HCT116 (cell line): Measurements from ENCODE around the gene MRM3. TPM values are rescaled to one million over a fixed set of nuclear protein-coding genes. Genes with fewer than 3 reads are reported as not detected.
A peak's percentile ranks its signal among the peaks of the same experiment; 100 is the strongest.

Experiments
- ATAC-seq: fragments of 200-7000 bp; cut with Tn5 transposase; 2 replicates; pipeline ENCODE4 v1.9.1; 2020; ENCODE audit warnings: mild to moderate bottlenecking, moderate library complexity
- BruUV-seq: library from RNA; stranded (reverse); fragments of 400-500 nt; replicated peaks from 2 replicates; lab custom pipeline; 2021; lab: Mats Ljungman, UMichigan
- CTCF ChIA-PET: fragments of 300-600 bp; sonication (Branson Sonifier 250); formaldehyde crosslinking; loops from one replicate; lab custom pipeline; 2021; ENCODE audit warnings: antibody characterized with exemption; lab: Charles Lee
- POLR2A ChIA-PET: fragments of 300-600, 350-600 bp; sonication (Branson Sonifier 250); formaldehyde crosslinking; loops from one replicate; lab custom pipeline; 2021; ENCODE audit warnings: antibody characterized with exemption; lab: Charles Lee
- RAD21 ChIA-PET, 2 experiments: fragments of 300-600 bp; sonication (Branson Sonifier 250); formaldehyde crosslinking; loops; one replicate each; lab custom pipeline; 2023; ENCODE audit warnings: low total read pairs in 2 of 2; ENCODE audit not compliant: uncharacterized antibody in 2 of 2, unreplicated experiment in 2 of 2, low non-redundant PET in 1 of 2; lab: Charles Lee
- DNase-seq: peaks from one replicate; pipeline ENCODE4 v3.0.0-alpha.2; 2010; ENCODE audit warnings: low read depth, low spot score
- H2AFZ ChIP-seq: fragments of 200-600 bp; shearing (Covaris generic), sonication (generic); 2 replicates; pipeline ENCODE4 v1.6.1; 2017; ENCODE audit warnings: low read depth, mixed run types, mixed read lengths, antibody characterized with exemption, low read length; ENCODE audit not compliant: poor library complexity, severe bottlenecking
- H3K27ac ChIP-seq: 2 replicates; pipeline ENCODE4 v1.5.1; 2012; ENCODE audit warnings: low read depth, low read length
- H3K27me3 ChIP-seq: fragments of 200-600 bp; sonication (generic); 2 replicates; pipeline ENCODE4 v1.6.1; 2016; ENCODE audit warnings: mixed run types, low read length, mixed read lengths; ENCODE audit not compliant: insufficient read depth
- H3K36me3 ChIP-seq, 2 experiments: fragments of 200-500 bp in 1 of 2; fragments of 200-600 bp in 1 of 2; sonication (Bioruptor generic) in 1 of 2; sonication (generic) in 1 of 2; 2 replicates each; pipeline versions ENCODE4 v1.5.1 to v1.6.1; 2014 to 2016; ENCODE audit warnings: low read length in 2 of 2, inconsistent platforms in 1 of 2, mixed read lengths in 1 of 2, mixed run types in 1 of 2; ENCODE audit not compliant: insufficient read depth in 2 of 2, control insufficient read depth in 1 of 2
- H3K4me1 ChIP-seq, 2 experiments: fragments of 200-600 bp in 1 of 2; sonication (generic) in 1 of 2; 2 replicates each; pipeline versions ENCODE4 v1.5.1 to v1.6.1; 2012 to 2017; ENCODE audit warnings: low read length in 2 of 2, inconsistent platforms in 1 of 2, mild to moderate bottlenecking in 1 of 2, mixed read lengths in 1 of 2, mixed run types in 1 of 2, moderate library complexity in 1 of 2; ENCODE audit not compliant: insufficient read depth in 2 of 2, control insufficient read depth in 1 of 2
- H3K4me2 ChIP-seq: fragments of 200-600 bp; sonication (generic); 2 replicates; pipeline ENCODE4 v1.6.1; 2017; ENCODE audit warnings: mixed run types, low read length, mixed read lengths
- H3K4me3 ChIP-seq, 2 experiments: fragments of 200-600 bp in 1 of 2; sonication (generic) in 1 of 2; replicated peaks in 1 of 2; 2 replicates each; pipeline ENCODE4 v1.5.1; 2011 to 2016; ENCODE audit warnings: low read length in 2 of 2, control low read depth in 1 of 2, low read depth in 1 of 2, mild to moderate bottlenecking in 1 of 2, mixed read lengths in 1 of 2, mixed run types in 1 of 2
- H3K79me2 ChIP-seq: fragments of 200-600 bp; sonication (generic); 2 replicates; pipeline ENCODE4 v1.6.1; 2017; ENCODE audit warnings: mild to moderate bottlenecking, mixed run types, low read length, moderate library complexity, mixed read lengths; ENCODE audit not compliant: insufficient read depth
- H3K9ac ChIP-seq: fragments of 200-600 bp; sonication (generic); 2 replicates; pipeline ENCODE4 v1.6.1; 2016; ENCODE audit warnings: low read length, mixed read lengths
- H3K9me2 ChIP-seq: fragments of 200-600 bp; sonication (generic), shearing (Covaris generic); 2 replicates; pipeline ENCODE4 v1.6.1; 2017; ENCODE audit warnings: mixed run types, mild to moderate bottlenecking, moderate library complexity; ENCODE audit not compliant: insufficient read depth
- H3K9me3 ChIP-seq, 2 experiments: fragments of 200-500 bp in 1 of 2; fragments of 200-600 bp in 1 of 2; sonication (Bioruptor generic) in 1 of 2; sonication (generic) in 1 of 2; 2 replicates each; pipeline ENCODE4 v1.6.1; 2014 to 2017; ENCODE audit warnings: low read length in 2 of 2, mixed read lengths in 2 of 2, inconsistent platforms in 1 of 2, low read depth in 1 of 2, mild to moderate bottlenecking in 1 of 2, mixed run types in 1 of 2, moderate library complexity in 1 of 2; ENCODE audit not compliant: control insufficient read depth in 1 of 2, insufficient read depth in 1 of 2
- H4K20me1 ChIP-seq: fragments of 200-600 bp; sonication (generic), shearing (Covaris generic); 2 replicates; pipeline ENCODE4 v1.6.1; 2017; ENCODE audit warnings: mixed run types, mild to moderate bottlenecking, moderate library complexity; ENCODE audit not compliant: insufficient read depth
- ATF3 ChIP-seq: IDR thresholded peaks from 2 replicates; pipeline ENCODE4 v1.6.1; 2012
- CBX3 ChIP-seq: IDR thresholded peaks from 2 replicates; pipeline ENCODE4 v1.6.1; 2012; ENCODE audit warnings: low read depth
- CEBPB ChIP-seq: IDR thresholded peaks from 2 replicates; pipeline ENCODE4 v1.6.1; 2012; ENCODE audit warnings: low read depth
- EGR1 ChIP-seq: IDR thresholded peaks from 2 replicates; pipeline ENCODE4 v1.6.1; 2012; ENCODE audit warnings: low read depth
- ELF1 ChIP-seq: IDR thresholded peaks from 2 replicates; pipeline ENCODE4 v1.6.1; 2012; ENCODE audit warnings: low read depth, borderline replicate concordance
- EZH2 ChIP-seq: fragments of 200-600 bp; sonication (generic); IDR thresholded peaks from 2 replicates; pipeline ENCODE4 v1.6.1; 2017; ENCODE audit warnings: antibody characterized with exemption, mixed run types
- EZH2phosphoT487 ChIP-seq: fragments of 200-600 bp; IDR thresholded peaks from 2 replicates; pipeline ENCODE4 v1.6.1; 2018; ENCODE audit warnings: antibody characterized with exemption, borderline replicate concordance
- POLR2A ChIP-seq: IDR thresholded peaks from 2 replicates; pipeline ENCODE4 v1.7.0; 2011; ENCODE audit warnings: borderline replicate concordance; ENCODE audit not compliant: insufficient read depth, insufficient read length; ENCODE audit errors: extremely low read depth
- POLR2AphosphoS5 ChIP-seq: IDR thresholded peaks from 2 replicates; pipeline ENCODE4 v1.6.1; 2011; ENCODE audit warnings: mild to moderate bottlenecking, low read depth, low read length, moderate library complexity
- RAD21 ChIP-seq: IDR thresholded peaks from 2 replicates; pipeline ENCODE4 v1.6.1; 2012; ENCODE audit warnings: low read depth, mild to moderate bottlenecking
- SIN3A ChIP-seq: IDR thresholded peaks from 2 replicates; pipeline ENCODE4 v1.6.1; 2012; ENCODE audit warnings: low read depth
- SRF ChIP-seq: IDR thresholded peaks from 2 replicates; pipeline ENCODE4 v1.6.1; 2012; ENCODE audit warnings: low read depth
- YY1 ChIP-seq: IDR thresholded peaks from 2 replicates; pipeline ENCODE4 v1.6.1; 2011; ENCODE audit warnings: low read length, low read depth, moderate library complexity, mild to moderate bottlenecking; ENCODE audit not compliant: insufficient replicate concordance; ENCODE audit errors: extremely low read depth
- ZFX ChIP-seq: fragments of 450-650 bp; IDR thresholded peaks from 2 replicates; pipeline ENCODE4 v1.6.1; 2017
- ZNF274 ChIP-seq: fragments of 200-500 bp; sonication (Bioruptor generic); IDR thresholded peaks from 2 replicates; pipeline ENCODE4 v1.6.1; 2014; ENCODE audit warnings: mild to moderate bottlenecking, low read depth, low read length, inconsistent platforms
- intact Hi-C: fragments of 100-400 bp; cut with micrococcal nuclease; formaldehyde crosslinking; loops from 2 replicates; pipeline ENCODE4 v1.10.0; 2022
- total RNA-seq: library from RNA; stranded (reverse); gene quantifications from one replicate; pipeline ENCODE4 v1.2.1, GENCODE V29; 2021; ENCODE audit not compliant: unreplicated experiment
- TF ChIP-seq, protein P1 (sequence below): IDR thresholded peaks from 2 replicates; pipeline ENCODE4 v1.6.1; 2012
- TF ChIP-seq, protein P2 (sequence below): IDR thresholded peaks from 2 replicates; pipeline ENCODE4 v1.6.1; 2012; ENCODE audit warnings: low read depth
- TF ChIP-seq, protein P3 (sequence below), 3 experiments: fragments of 200-600 bp in 1 of 3; sonication (generic) in 1 of 3; IDR thresholded peaks in 2 of 3; conservative IDR thresholded peaks in 1 of 3; 2 replicates each; pipeline ENCODE4 v1.5.1; 2012 to 2017; ENCODE audit warnings: low read depth in 2 of 3, low read length in 2 of 3, antibody characterized with exemption in 1 of 3, borderline replicate concordance in 1 of 3, control low read depth in 1 of 3, mild to moderate bottlenecking in 1 of 3, mixed read lengths in 1 of 3, mixed run types in 1 of 3, moderate library complexity in 1 of 3; ENCODE audit not compliant: insufficient read depth in 1 of 3
- TF ChIP-seq, protein P4 (sequence below): IDR thresholded peaks from 2 replicates; pipeline ENCODE4 v1.6.1; 2011; ENCODE audit warnings: mild to moderate bottlenecking, low read length, moderate library complexity; ENCODE audit not compliant: insufficient replicate concordance; ENCODE audit errors: extremely low read depth

The MRM3 gene
- total RNA-seq, 1 experiment from 2014 or later, result 32.6 TPM

- DNase-seq, result no peak
- H3K4me2 ChIP-seq, result no peak overlapping the region
- ChIA-PET CTCF (interaction anchor here (4.1 kb wide), 1 partner anchor 183 kb away, joined by 87 read pairs; the partner anchor contains the start of gene NXN), POLR2A (interaction anchor here (1.6 kb wide), 1 partner anchor 182 kb away, joined by 3 read pairs; the partner anchor contains the start of gene NXN), RAD21 (interaction anchor here in 1 of 2 experiments (3.2 kb wide), 1 partner anchor 183 kb away, joined by 14 read pairs; the partner anchor contains the start of gene NXN)
- no peak overlapping the region for H3K27ac ChIP-seq
- BruUV-seq, result no TSS peak
- H3K27me3 ChIP-seq, result no peaks in the 10 kb centered on the region
- H3K9ac ChIP-seq, result no peak overlapping the region
- H3K9me3 ChIP-seq, result no peaks in the 10 kb centered on the region
- peaks cover 4% of the 10 kb centered on the region; the same call in 1 of the 2 replicates for H3K79me2 ChIP-seq
- peaks cover 0 to 11% of the 10 kb centered on the region in 2 experiments; a peak in 2 of 4 replicates for H3K4me1 ChIP-seq
- ATAC-seq, result peak; percentile 14; the same call in 1 of the 2 replicates
- H4K20me1 ChIP-seq, result no peaks in the 10 kb centered on the region
- no peaks in the 10 kb centered on the region for H3K9me2 ChIP-seq
- TF ChIP-seq, protein P1, sequence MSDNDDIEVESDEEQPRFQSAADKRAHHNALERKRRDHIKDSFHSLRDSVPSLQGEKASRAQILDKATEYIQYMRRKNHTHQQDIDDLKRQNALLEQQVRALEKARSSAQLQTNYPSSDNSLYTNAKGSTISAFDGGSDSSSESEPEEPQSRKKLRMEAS, result no peak
- TF ChIP-seq POLR2AphosphoS5 (no peak), SIN3A (no peak), ZNF274 (no peak), YY1 (no peak), ZFX (no peak), POLR2A (no peak), CBX3 (no peak), EGR1 (no peak), ATF3 (no peak), RAD21 (no peak), SRF (no peak), ELF1 (no peak), CEBPB (no peak), EZH2phosphoT487 (no peak), EZH2 (no peak)
- TF ChIP-seq, protein P2, sequence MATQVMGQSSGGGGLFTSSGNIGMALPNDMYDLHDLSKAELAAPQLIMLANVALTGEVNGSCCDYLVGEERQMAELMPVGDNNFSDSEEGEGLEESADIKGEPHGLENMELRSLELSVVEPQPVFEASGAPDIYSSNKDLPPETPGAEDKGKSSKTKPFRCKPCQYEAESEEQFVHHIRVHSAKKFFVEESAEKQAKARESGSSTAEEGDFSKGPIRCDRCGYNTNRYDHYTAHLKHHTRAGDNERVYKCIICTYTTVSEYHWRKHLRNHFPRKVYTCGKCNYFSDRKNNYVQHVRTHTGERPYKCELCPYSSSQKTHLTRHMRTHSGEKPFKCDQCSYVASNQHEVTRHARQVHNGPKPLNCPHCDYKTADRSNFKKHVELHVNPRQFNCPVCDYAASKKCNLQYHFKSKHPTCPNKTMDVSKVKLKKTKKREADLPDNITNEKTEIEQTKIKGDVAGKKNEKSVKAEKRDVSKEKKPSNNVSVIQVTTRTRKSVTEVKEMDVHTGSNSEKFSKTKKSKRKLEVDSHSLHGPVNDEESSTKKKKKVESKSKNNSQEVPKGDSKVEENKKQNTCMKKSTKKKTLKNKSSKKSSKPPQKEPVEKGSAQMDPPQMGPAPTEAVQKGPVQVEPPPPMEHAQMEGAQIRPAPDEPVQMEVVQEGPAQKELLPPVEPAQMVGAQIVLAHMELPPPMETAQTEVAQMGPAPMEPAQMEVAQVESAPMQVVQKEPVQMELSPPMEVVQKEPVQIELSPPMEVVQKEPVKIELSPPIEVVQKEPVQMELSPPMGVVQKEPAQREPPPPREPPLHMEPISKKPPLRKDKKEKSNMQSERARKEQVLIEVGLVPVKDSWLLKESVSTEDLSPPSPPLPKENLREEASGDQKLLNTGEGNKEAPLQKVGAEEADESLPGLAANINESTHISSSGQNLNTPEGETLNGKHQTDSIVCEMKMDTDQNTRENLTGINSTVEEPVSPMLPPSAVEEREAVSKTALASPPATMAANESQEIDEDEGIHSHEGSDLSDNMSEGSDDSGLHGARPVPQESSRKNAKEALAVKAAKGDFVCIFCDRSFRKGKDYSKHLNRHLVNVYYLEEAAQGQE, result no peak
- TF ChIP-seq, protein P3, sequence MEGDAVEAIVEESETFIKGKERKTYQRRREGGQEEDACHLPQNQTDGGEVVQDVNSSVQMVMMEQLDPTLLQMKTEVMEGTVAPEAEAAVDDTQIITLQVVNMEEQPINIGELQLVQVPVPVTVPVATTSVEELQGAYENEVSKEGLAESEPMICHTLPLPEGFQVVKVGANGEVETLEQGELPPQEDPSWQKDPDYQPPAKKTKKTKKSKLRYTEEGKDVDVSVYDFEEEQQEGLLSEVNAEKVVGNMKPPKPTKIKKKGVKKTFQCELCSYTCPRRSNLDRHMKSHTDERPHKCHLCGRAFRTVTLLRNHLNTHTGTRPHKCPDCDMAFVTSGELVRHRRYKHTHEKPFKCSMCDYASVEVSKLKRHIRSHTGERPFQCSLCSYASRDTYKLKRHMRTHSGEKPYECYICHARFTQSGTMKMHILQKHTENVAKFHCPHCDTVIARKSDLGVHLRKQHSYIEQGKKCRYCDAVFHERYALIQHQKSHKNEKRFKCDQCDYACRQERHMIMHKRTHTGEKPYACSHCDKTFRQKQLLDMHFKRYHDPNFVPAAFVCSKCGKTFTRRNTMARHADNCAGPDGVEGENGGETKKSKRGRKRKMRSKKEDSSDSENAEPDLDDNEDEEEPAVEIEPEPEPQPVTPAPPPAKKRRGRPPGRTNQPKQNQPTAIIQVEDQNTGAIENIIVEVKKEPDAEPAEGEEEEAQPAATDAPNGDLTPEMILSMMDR (IDR thresholded peaks at IDR 0.05 in 2 of 3, conservative IDR thresholded peaks at IDR 0.05 in 1 of 3; ENCODE audit: borderline replicate concordance in 1 of 3, insufficient read depth in 1 of 3, low read depth in 2 of 3, low read length in 2 of 3), result no peak
- TF ChIP-seq, protein P4, sequence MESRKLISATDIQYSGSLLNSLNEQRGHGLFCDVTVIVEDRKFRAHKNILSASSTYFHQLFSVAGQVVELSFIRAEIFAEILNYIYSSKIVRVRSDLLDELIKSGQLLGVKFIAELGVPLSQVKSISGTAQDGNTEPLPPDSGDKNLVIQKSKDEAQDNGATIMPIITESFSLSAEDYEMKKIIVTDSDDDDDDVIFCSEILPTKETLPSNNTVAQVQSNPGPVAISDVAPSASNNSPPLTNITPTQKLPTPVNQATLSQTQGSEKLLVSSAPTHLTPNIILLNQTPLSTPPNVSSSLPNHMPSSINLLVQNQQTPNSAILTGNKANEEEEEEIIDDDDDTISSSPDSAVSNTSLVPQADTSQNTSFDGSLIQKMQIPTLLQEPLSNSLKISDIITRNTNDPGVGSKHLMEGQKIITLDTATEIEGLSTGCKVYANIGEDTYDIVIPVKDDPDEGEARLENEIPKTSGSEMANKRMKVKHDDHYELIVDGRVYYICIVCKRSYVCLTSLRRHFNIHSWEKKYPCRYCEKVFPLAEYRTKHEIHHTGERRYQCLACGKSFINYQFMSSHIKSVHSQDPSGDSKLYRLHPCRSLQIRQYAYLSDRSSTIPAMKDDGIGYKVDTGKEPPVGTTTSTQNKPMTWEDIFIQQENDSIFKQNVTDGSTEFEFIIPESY, result no peak
- peaks cover 0 to 6% of the 10 kb centered on the region in 2 experiments; a peak in 2 of 4 replicates for H3K36me3 ChIP-seq
- no peak overlapping the region for H3K4me3 ChIP-seq
- H2AFZ ChIP-seq, result no peak overlapping the region
- intact Hi-C loops, result no loop called here
Measured at GRCh38 chr17:797236-797840, 15.2 kb downstream of the MRM3 start.
